H9 (cell line): ENCODE measurements around the gene DCAF4L1. TPM values are rescaled to one million over a fixed set of nuclear protein-coding genes. Genes with fewer than 3 reads are reported as not detected.

Source experiments
- DNase-seq: peaks from one replicate; pipeline ENCODE4 v3.0.0-alpha.2; 2017
- H2AFZ ChIP-seq: one replicate; pipeline ENCODE4 v1.6.1; 2013; ENCODE audit warnings: mild to moderate bottlenecking, low read length, control low read depth, moderate library complexity
- H2AK5ac ChIP-seq: 2 replicates; pipeline ENCODE4 v1.6.1; 2013; ENCODE audit warnings: low read length, control low read depth, mixed read lengths; ENCODE audit not compliant: insufficient read length
- H2BK120ac ChIP-seq: one replicate; pipeline ENCODE4 v1.6.1; 2013; ENCODE audit warnings: low read depth, mild to moderate bottlenecking, low read length, control low read depth, inconsistent platforms; ENCODE audit not compliant: poor library complexity, severe bottlenecking
- H2BK12ac ChIP-seq: 2 replicates; pipeline ENCODE4 v1.6.1; 2013; ENCODE audit warnings: low read length, control low read depth, mixed read lengths, low read depth; ENCODE audit not compliant: insufficient read length
- H2BK15ac ChIP-seq: 2 replicates; pipeline ENCODE4 v1.6.1; 2013; ENCODE audit warnings: low read depth, low read length, control low read depth
- H2BK20ac ChIP-seq: one replicate; pipeline ENCODE4 v1.6.1; 2013; ENCODE audit warnings: low read depth, mild to moderate bottlenecking, low read length, control low read depth, inconsistent platforms; ENCODE audit not compliant: poor library complexity, severe bottlenecking
- H2BK5ac ChIP-seq: 2 replicates; pipeline ENCODE4 v1.6.1; 2013; ENCODE audit warnings: low read length, control low read depth, mixed read lengths; ENCODE audit not compliant: insufficient read length
- H3K14ac ChIP-seq: 2 replicates; pipeline ENCODE4 v1.6.1; 2013; ENCODE audit warnings: low read length, control low read depth; ENCODE audit not compliant: insufficient read depth
- H3K18ac ChIP-seq: 2 replicates; pipeline ENCODE4 v1.6.1; 2013; ENCODE audit warnings: low read depth, mild to moderate bottlenecking, mixed read lengths, low read length, control low read depth; ENCODE audit not compliant: insufficient read length
- H3K23ac ChIP-seq: 2 replicates; pipeline ENCODE4 v1.6.1; 2013; ENCODE audit warnings: low read length, control low read depth, mixed read lengths, low read depth; ENCODE audit not compliant: insufficient read length
- H3K23me2 ChIP-seq: 2 replicates; pipeline ENCODE4 v1.6.1; 2013; ENCODE audit warnings: low read depth, mild to moderate bottlenecking, mixed read lengths, low read length, control low read depth; ENCODE audit not compliant: insufficient read length, poor library complexity, severe bottlenecking
- H3K27ac ChIP-seq: 2 replicates; pipeline ENCODE4 v1.5.1; 2013; ENCODE audit warnings: low read length, control low read depth, mixed read lengths, low read depth; ENCODE audit not compliant: insufficient read length
- H3K27me3 ChIP-seq: 2 replicates; pipeline ENCODE4 v1.6.1; 2013; ENCODE audit warnings: low read length, control low read depth, inconsistent platforms; ENCODE audit not compliant: insufficient read depth
- H3K4ac ChIP-seq: 2 replicates; pipeline ENCODE4 v1.6.1; 2013; ENCODE audit warnings: low read depth, mild to moderate bottlenecking, control low read depth, inconsistent platforms, low read length, moderate library complexity
- H3K4me1 ChIP-seq: 2 replicates; pipeline ENCODE4 v1.6.1; 2013; ENCODE audit warnings: low read length, control low read depth, inconsistent platforms; ENCODE audit not compliant: insufficient read depth
- H3K4me2 ChIP-seq: 2 replicates; pipeline ENCODE4 v1.6.1; 2013; ENCODE audit warnings: low read length, control low read depth, mixed read lengths; ENCODE audit not compliant: insufficient read length, insufficient read depth
- H3K56ac ChIP-seq: 2 replicates; pipeline ENCODE4 v1.6.1; 2013; ENCODE audit warnings: low read depth, mild to moderate bottlenecking, mixed read lengths, low read length, control low read depth; ENCODE audit not compliant: insufficient read length
- H3K79me1 ChIP-seq: 2 replicates; pipeline ENCODE4 v1.6.1; 2013; ENCODE audit warnings: low read depth, mild to moderate bottlenecking, moderate library complexity, low read length, control low read depth, inconsistent platforms; ENCODE audit not compliant: insufficient read depth, poor library complexity, severe bottlenecking
- H3K79me2 ChIP-seq: 2 replicates; pipeline ENCODE4 v1.6.1; 2013; ENCODE audit warnings: low read length, control low read depth, inconsistent platforms; ENCODE audit not compliant: insufficient read depth
- H3K9ac ChIP-seq: 2 replicates; pipeline ENCODE4 v1.6.1; 2013; ENCODE audit warnings: low read length, control low read depth, mixed read lengths; ENCODE audit not compliant: insufficient read length; ENCODE audit errors: extremely low read depth
- H3K9me3 ChIP-seq: one replicate; pipeline ENCODE4 v1.6.1; 2013; ENCODE audit warnings: low read depth, low read length, inconsistent platforms; ENCODE audit not compliant: control insufficient read depth
- H3T11ph ChIP-seq: one replicate; pipeline ENCODE4 v1.6.1; 2013; ENCODE audit warnings: mild to moderate bottlenecking, low read length, control low read depth, inconsistent platforms
- H4K20me1 ChIP-seq: one replicate; pipeline ENCODE4 v1.6.1; 2013; ENCODE audit not compliant: control insufficient read depth, insufficient read length, insufficient read depth
- H4K5ac ChIP-seq: 2 replicates; pipeline ENCODE4 v1.6.1; 2013; ENCODE audit warnings: low read depth, mild to moderate bottlenecking, mixed read lengths, low read length, control low read depth; ENCODE audit not compliant: insufficient read length
- H4K8ac ChIP-seq: replicated peaks from 2 replicates; pipeline ENCODE4 v1.6.1; 2013; ENCODE audit warnings: low read length, control low read depth, mixed read lengths, low read depth; ENCODE audit not compliant: insufficient read length
- H4K91ac ChIP-seq: 2 replicates; pipeline ENCODE4 v1.6.1; 2013; ENCODE audit warnings: low read depth, mild to moderate bottlenecking, moderate library complexity, mixed read lengths, low read length, control low read depth; ENCODE audit not compliant: insufficient read length
- H3K27ac Mint-ChIP-seq, 3 experiments: 2 replicates in 2 of 3; 3 replicates in 1 of 3; pipeline ENCODE4 v1.8.0; 2020 to 2021; ENCODE audit warnings: mixed read lengths in 3 of 3, mild to moderate bottlenecking in 1 of 3, moderate library complexity in 1 of 3
- H3K27me3 Mint-ChIP-seq: 2 replicates; pipeline ENCODE4 v1.8.0; 2021; ENCODE audit warnings: low read depth, mild to moderate bottlenecking, moderate library complexity, mixed read lengths
- H3K36me3 Mint-ChIP-seq, 3 experiments: 2 replicates in 2 of 3; 3 replicates in 1 of 3; pipeline ENCODE4 v1.8.0; 2020 to 2021; ENCODE audit warnings: low read depth in 3 of 3, mixed read lengths in 3 of 3; ENCODE audit not compliant: insufficient read depth in 1 of 3
- H3K4me1 Mint-ChIP-seq, 2 experiments: 2 replicates each; pipeline ENCODE4 v1.8.0; 2020; ENCODE audit warnings: mixed read lengths in 2 of 2
- H3K4me3 Mint-ChIP-seq, 2 experiments: 2 replicates in 1 of 2; 3 replicates in 1 of 2; pipeline ENCODE4 v1.8.0; 2020 to 2021; ENCODE audit warnings: mild to moderate bottlenecking in 2 of 2, mixed read lengths in 2 of 2, moderate library complexity in 1 of 2
- H3K9me3 Mint-ChIP-seq, 2 experiments: 2 replicates in 1 of 2; 3 replicates in 1 of 2; pipeline ENCODE4 v1.8.0; 2020; ENCODE audit warnings: mild to moderate bottlenecking in 2 of 2, mixed read lengths in 2 of 2, moderate library complexity in 1 of 2
- WGBS: extraction: QIAGEN DNeasy Blood & Tissue Kit; methylation state at CpG from one replicate; pipeline ENCODE4 v1.1.7; 2013; ENCODE audit warnings: missing lambda C conversion rate, low lambda C conversion rate, mixed read lengths; ENCODE audit not compliant: insufficient read length; ENCODE audit errors: extremely low coverage; 5-methylcytosine and 5-hydroxymethylcytosine counted together
- total RNA-seq: library from RNA; stranded (reverse); gene quantifications from 2 replicates; pipeline ENCODE4 v1.2.1, GENCODE V29; 2021
- TF ChIP-seq, protein P1 (sequence below): fragments of 200-600 bp; sonication (generic); conservative IDR thresholded peaks from 3 replicates; pipeline ENCODE4 v1.8.0; 2021; ENCODE audit warnings: antibody characterized with exemption, mild to moderate bottlenecking

The DCAF4L1 gene
- total RNA-seq, 1 experiment from 2014 or later: 0.07 TPM

DNA sequence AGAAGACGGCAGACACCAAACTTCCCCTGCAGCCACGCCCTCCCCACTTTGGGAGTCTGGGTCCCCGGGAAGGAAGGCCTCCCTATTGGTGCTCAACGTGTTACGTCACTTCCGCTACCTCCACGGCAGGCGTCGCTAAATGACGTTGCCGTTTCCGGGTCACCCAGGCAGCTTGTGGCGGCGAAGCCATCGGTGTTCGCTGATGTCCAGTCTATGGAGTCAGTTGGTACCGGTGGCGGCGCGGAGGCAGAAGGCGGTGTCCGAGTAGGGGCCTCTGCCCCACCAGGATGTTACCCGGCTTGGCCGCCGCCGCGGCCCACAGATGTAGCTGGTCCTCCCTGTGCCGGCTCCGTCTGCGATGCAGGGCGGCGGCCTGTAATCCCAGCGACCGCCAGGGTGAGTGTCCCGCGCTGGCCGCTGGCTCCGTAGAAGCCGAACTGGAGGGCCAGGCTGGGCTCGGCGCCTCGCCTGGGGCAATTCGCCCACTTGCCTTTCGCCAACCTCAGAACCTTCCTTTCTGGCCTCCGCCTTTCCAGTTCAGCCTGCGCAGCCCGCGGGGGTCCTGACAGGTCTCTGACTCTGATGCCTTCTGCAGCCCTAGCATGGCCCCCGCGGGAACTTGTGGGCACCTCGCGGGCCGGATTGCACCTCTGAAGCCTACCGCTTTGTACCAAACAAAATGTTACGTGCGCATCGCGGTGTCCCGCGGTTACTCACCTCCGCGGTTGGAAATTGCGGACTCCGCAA lies 9.0 kb downstream of the DCAF4L1 start, which contains the start of gene SLC30A9:
SLC30A9 (plus strand) TSS at position 166 of the 747 bp plus-strand sequence; CDS start at position 288, 122 bp downstream.
- no peak within 1 kb of the TSS for H2BK5ac ChIP-seq
- H3K4me2 ChIP-seq: peak within 1 kb of the TSS; percentile 99

More for the DNA sequence above, 9.0 kb downstream of the DCAF4L1 start, which contains the start of gene SLC30A9:
- no peak within 1 kb of the TSS for H2BK15ac ChIP-seq
- Mint-ChIP-seq H3K4me3 (peak within 1 kb of the TSS; percentile 99), H3K27me3 (no peaks in the 10 kb centered on the region), H3K36me3 (peaks cover 0 to 3% (median 0%) of the 10 kb centered on the region in 3 experiments; a peak in 1 of 7 replicates), H3K9me3 (no peaks in the 10 kb centered on the region), H3K4me1 (peaks cover 26 to 29% of the 10 kb centered on the region in 2 experiments), H3K27ac (peak within 1 kb of the TSS; percentile 88 to 99 (median 93))
- no CpG with 5 or more reads among the region's 64 CpGs for WGBS
- no peaks in the 10 kb centered on the region for H3K27me3 ChIP-seq
- peaks cover 5% of the 10 kb centered on the region; the same call in 1 of the 2 replicates for H3K4me1 ChIP-seq
- H3K9ac ChIP-seq: peak within 1 kb of the TSS; percentile 87
- H4K91ac ChIP-seq: no peak within 1 kb of the TSS
- H4K20me1 ChIP-seq: no peaks in the 10 kb centered on the region
- TF ChIP-seq, protein P1, sequence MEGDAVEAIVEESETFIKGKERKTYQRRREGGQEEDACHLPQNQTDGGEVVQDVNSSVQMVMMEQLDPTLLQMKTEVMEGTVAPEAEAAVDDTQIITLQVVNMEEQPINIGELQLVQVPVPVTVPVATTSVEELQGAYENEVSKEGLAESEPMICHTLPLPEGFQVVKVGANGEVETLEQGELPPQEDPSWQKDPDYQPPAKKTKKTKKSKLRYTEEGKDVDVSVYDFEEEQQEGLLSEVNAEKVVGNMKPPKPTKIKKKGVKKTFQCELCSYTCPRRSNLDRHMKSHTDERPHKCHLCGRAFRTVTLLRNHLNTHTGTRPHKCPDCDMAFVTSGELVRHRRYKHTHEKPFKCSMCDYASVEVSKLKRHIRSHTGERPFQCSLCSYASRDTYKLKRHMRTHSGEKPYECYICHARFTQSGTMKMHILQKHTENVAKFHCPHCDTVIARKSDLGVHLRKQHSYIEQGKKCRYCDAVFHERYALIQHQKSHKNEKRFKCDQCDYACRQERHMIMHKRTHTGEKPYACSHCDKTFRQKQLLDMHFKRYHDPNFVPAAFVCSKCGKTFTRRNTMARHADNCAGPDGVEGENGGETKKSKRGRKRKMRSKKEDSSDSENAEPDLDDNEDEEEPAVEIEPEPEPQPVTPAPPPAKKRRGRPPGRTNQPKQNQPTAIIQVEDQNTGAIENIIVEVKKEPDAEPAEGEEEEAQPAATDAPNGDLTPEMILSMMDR: peak; percentile 57
- no peak within 1 kb of the TSS for H3T11ph ChIP-seq
- peak within 1 kb of the TSS; percentile 80 for H3K18ac ChIP-seq
- peaks cover 12% of the 10 kb centered on the region for H3K23me2 ChIP-seq
- no peak within 1 kb of the TSS for H4K5ac ChIP-seq
- no peak within 1 kb of the TSS for H2AFZ ChIP-seq
- H3K27ac ChIP-seq: no peak within 1 kb of the TSS
- peaks cover 9% of the 10 kb centered on the region for H3K79me1 ChIP-seq
- no peak within 1 kb of the TSS for H2AK5ac ChIP-seq
- H3K14ac ChIP-seq: peak within 1 kb of the TSS; percentile 85
- H2BK12ac ChIP-seq: no peak within 1 kb of the TSS
- no peak within 1 kb of the TSS for H2BK120ac ChIP-seq
- peaks cover 8% of the 10 kb centered on the region; the same call in 1 of the 2 replicates for H3K79me2 ChIP-seq
- peak; percentile 96 for DNase-seq
- no peak within 1 kb of the TSS for H2BK20ac ChIP-seq
- no peak within 1 kb of the TSS for H4K8ac ChIP-seq
- H3K23ac ChIP-seq: no peak within 1 kb of the TSS
- no peak within 1 kb of the TSS for H3K4ac ChIP-seq
- H3K9me3 ChIP-seq: no peaks in the 10 kb centered on the region
- H3K56ac ChIP-seq: no peak within 1 kb of the TSS
